KOPT-K1 (cell line): ENCODE results near the gene CTNNA1.

Source experiments
- H3K27ac ChIP-seq: fragments of 200-600 bp; sonication (generic); 2 replicates; pipeline ENCODE4 v1.5.1; 2016; ENCODE audit warnings: antibody characterized with exemption, mild to moderate bottlenecking, low read depth, low read length; ENCODE audit not compliant: poor library complexity, severe bottlenecking
- H3K36me3 ChIP-seq: fragments of 200-600 bp; sonication (generic); 2 replicates; pipeline ENCODE4 v1.5.1; 2017; ENCODE audit warnings: antibody characterized with exemption, mild to moderate bottlenecking, low read length, moderate library complexity; ENCODE audit not compliant: insufficient read depth
- H3K9me3 ChIP-seq: fragments of 200-600 bp; sonication (generic); 2 replicates; pipeline ENCODE4 v1.5.1; 2017; ENCODE audit warnings: antibody characterized with exemption, low read length, mild to moderate bottlenecking; ENCODE audit not compliant: insufficient read depth, poor library complexity, severe bottlenecking

The CTNNA1 gene

DNA sequence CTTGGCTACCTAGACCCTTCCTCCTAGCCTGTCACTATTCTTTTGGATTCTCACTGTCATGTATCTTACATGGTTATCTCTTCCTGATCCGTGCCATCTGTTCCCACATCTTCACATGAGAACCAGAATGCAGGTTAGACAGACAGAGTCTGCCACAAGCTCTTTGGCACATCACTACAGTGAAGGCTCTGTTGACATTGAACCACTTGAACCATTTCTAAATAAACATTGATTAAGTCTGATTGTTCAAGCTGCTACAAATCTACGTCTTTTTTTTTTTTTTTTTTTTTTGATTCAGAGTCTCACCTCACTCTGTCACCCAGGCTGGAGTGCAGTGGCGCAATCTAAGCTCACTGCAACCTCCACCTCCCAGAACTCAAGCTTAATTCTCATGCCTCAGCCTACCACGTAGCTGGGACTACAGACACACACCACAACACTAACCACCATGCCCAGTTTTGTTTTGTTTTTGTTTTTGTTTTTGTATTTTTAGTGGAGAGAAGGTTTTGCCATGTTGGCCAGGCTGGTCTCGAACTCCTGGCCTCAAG, 207.0 kb downstream of the CTNNA1 start:
- no peak overlapping the region for H3K27ac ChIP-seq
- no peaks in the 10 kb centered on the region for H3K9me3 ChIP-seq
- no peaks in the 10 kb centered on the region for H3K36me3 ChIP-seq

DNA sequence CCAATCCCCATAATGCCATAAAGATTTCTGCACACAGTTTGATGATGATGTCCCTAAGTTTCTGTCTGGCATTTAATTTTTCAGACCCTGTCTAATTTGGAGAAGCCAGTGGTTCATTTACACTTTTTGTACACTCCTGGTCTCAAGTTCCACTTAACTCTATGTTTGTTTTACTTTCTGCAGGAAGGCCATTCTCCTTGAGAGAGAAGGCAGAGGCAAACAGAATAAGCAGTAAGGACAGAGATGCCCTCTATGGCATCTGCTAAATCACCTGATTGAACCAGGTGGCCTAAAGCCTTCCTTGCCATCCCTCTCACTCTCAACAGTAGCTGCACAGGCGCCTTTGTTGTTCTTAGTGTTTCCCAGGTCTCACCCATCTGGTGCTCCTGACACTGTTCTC, 208.0 kb downstream of the CTNNA1 start:
- no peak overlapping the region for H3K27ac ChIP-seq
- no peaks in the 10 kb centered on the region for H3K36me3 ChIP-seq
- H3K9me3 ChIP-seq = no peaks in the 10 kb centered on the region

DNA sequence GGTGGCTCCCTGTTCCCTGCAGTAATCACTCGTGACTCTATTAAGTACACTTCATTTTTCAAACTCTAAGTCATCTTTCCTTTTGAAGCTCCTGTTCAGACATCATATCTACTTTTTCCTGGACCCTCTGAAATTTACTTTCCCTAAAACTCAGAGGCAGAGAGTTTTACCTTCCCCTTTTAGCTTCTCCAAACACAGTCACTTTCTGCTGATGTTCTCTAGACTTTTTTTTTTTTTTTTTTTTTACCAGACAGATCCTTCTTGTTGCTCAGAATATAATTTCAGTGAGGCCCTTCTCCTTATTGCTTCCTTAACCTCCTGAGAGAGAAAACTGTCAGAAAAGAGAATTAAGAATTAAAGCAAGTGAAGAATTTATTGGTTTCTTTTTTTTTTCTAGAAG, 208.5 kb downstream of the CTNNA1 start:
- H3K36me3 ChIP-seq = no peaks in the 10 kb centered on the region
- no peaks in the 10 kb centered on the region for H3K9me3 ChIP-seq
- H3K27ac ChIP-seq = no peak overlapping the region

- Histone ChIP-seq H3K27ac (no peak overlapping the region), H3K9me3 (no peaks in the 10 kb centered on the region), H3K36me3 (no peaks in the 10 kb centered on the region)
Observed at GRCh38 chr5:138962614-138963370, 209.6 kb downstream of the CTNNA1 start.

- Histone ChIP-seq H3K27ac (no peak overlapping the region), H3K9me3 (no peaks in the 10 kb centered on the region), H3K36me3 (no peaks in the 10 kb centered on the region)
Observed at GRCh38 chr5:138963763-138964371, 210.6 kb downstream of the CTNNA1 start.

DNA sequence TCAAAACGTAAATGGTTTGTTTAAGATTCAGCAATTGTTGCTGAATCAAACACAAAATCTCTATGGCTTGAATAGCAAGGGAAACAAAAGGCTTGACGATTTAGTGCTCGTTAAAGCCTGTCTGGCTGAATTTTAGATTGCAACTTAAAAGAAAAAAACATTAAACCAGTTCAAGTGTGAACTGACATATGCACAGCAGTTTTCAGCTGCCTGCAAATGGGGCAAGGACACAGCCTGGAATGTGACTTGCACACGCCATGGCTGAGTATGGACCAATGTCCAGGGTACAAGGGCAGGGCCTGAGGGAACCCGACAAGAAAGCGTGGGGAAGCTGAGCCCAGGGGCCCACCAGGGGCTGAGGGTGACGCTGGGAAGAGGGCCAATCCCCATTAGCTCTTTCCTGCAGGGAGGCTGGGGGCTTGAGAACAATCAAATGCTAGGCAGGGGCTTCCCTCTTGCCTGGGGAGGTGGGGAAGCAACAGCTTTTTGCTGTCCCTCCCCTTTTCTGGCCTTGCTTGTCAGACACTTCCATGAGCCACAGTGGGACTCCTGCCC, 211.5 kb downstream of the CTNNA1 start:
- H3K9me3 ChIP-seq = no peaks in the 10 kb centered on the region

GRCh38 chr5:138965626-138966025, 212.4 kb downstream of the CTNNA1 start:
- Histone ChIP-seq H3K27ac (no peak overlapping the region), H3K36me3 (no peaks in the 10 kb centered on the region)

More for the DNA sequence above, 211.5 kb downstream of the CTNNA1 start:
- Histone ChIP-seq H3K36me3 (no peaks in the 10 kb centered on the region), H3K27ac (no peak overlapping the region)

GRCh38 chr5:138966236-138966985, 213.2 kb downstream of the CTNNA1 start:
- no peaks in the 10 kb centered on the region for H3K9me3 ChIP-seq
- no peak overlapping the region for H3K27ac ChIP-seq
- H3K36me3 ChIP-seq = no peaks in the 10 kb centered on the region

More at GRCh38 chr5:138965626-138966025, 212.4 kb downstream of the CTNNA1 start:
- H3K9me3 ChIP-seq = no peaks in the 10 kb centered on the region

GRCh38 chr5:138967791-138968448, 214.7 kb downstream of the CTNNA1 start:
- no peaks in the 10 kb centered on the region for H3K9me3 ChIP-seq
- no peak overlapping the region for H3K27ac ChIP-seq
- no peaks in the 10 kb centered on the region for H3K36me3 ChIP-seq

GRCh38 chr5:138968601-138969000, 215.4 kb downstream of the CTNNA1 start:
- no peaks in the 10 kb centered on the region for H3K36me3 ChIP-seq
- no peak overlapping the region for H3K27ac ChIP-seq
- no peaks in the 10 kb centered on the region for H3K9me3 ChIP-seq

DNA sequence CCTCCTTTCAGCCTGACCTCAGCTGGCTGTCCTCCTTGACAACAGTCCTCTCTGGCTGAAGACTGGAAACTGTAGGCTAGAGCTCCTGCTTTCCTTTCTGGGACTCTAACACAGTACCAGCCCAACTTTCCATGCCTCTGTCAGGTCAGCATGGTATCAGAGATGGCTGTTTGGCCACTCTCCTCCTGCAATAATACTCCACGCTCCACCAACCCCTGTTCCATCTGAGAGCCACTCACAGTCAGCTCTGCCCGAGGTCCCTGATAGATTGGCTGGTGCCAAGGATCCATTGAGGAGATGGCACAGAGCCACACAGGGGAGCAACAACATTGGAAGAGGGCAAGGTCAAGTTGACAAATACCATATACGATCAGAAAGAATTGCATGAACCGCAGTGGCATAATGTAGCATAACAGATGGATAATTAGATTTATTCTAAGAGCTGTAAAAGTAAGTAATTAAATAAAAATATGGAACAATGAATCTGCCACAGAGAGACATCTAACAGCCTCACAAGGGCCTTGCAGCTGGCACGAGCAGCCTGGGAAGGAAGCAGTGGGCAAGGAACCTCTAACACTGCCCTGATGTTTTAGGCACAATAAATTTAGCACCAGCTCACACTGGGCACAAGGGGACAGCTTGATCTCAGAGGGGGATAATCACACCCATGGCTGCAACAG, 216.2 kb downstream of the CTNNA1 start:
- Histone ChIP-seq H3K36me3 (no peaks in the 10 kb centered on the region), H3K27ac (no peak overlapping the region)

GRCh38 chr5:138972230-138972629, 219.0 kb downstream of the CTNNA1 start:
- no peak overlapping the region for H3K27ac ChIP-seq
- H3K9me3 ChIP-seq = no peaks in the 10 kb centered on the region
- H3K36me3 ChIP-seq = no peaks in the 10 kb centered on the region

More for the DNA sequence above, 216.2 kb downstream of the CTNNA1 start:
- no peaks in the 10 kb centered on the region for H3K9me3 ChIP-seq

DNA sequence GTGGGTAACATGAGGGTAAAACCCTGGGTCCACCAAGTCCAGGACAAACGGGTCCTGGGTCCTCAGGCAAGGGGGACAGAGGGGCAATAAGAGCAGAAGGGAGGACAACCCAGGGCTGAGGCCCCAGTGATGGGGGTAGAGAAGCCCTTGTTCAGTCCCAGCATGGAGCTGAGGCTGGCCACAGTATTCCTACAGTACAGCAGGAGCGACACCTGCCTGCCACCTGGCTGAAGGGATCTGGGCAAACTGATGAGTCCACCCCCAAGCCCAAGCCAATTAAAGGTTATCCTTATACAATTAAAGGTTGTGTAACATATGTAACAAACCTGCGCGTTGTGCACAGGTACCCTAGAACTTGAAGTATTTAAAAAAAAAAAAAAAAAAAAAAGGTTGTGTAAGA, 219.6 kb downstream of the CTNNA1 start:
- Histone ChIP-seq H3K27ac (no peak overlapping the region), H3K9me3 (no peaks in the 10 kb centered on the region), H3K36me3 (no peaks in the 10 kb centered on the region)
